Testis (tissue), 2 donors: ENCODE measurements around the gene GTF2F1.

Experiments used
- POLR2A ChIP-seq: fragments of 450-650 bp; IDR thresholded peaks from one replicate; pipeline ENCODE4 v1.6.1; 2017; ENCODE audit warnings: antibody characterized with exemption, mild to moderate bottlenecking, moderate library complexity
- TF ChIP-seq, protein P1 (sequence below), 3 experiments: fragments of 450-650 bp in 2 of 3; fragments of 200-600 bp in 1 of 3; sonication (generic) in 1 of 3; IDR thresholded peaks; one replicate each; pipeline ENCODE4 v1.5.1; 2016 to 2019; ENCODE audit warnings: antibody characterized with exemption in 3 of 3, mild to moderate bottlenecking in 2 of 3, moderate library complexity in 1 of 3

DNA sequence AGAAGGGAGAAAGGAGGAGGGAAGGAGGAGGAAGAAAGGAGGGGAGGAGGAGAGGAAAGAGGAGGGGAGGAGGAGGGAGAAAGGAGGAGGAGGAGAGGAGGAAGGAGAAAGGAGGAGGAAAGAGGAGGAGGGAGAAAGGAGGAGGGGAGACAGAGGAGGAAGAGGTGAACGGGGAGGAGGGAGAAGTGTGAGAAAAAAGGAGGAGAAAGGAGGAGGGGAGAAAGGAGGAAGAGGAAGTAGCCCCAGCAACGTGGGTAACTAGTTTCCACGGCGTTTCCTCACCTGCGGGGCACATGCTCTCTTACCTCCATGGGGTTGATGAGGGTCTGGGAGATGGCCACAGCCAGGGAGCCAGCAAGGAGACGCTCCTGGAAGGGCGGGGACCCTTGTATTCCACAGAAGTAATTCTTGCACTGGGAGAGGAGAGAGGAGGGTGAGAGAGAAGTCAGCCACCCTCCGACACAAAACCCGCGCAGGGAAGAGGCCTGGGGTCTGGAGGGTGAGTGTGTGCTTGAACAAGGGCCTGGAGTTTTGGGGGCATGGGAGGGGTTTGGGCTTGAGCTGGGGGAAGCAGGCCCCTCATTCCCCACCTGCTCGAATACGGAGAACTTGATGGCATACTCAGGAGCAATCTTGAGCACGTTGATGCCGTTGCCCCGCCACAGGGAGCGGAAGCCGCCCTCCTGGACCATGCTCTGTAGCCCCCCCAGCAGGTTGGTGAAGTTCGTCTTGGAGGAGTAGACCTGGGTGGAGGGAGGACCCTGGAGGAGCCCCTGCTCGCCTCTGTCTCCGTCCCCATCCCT is 36.7 kb upstream of the GTF2F1 start:
- TF ChIP-seq POLR2A: no peak
- TF ChIP-seq, protein P1, sequence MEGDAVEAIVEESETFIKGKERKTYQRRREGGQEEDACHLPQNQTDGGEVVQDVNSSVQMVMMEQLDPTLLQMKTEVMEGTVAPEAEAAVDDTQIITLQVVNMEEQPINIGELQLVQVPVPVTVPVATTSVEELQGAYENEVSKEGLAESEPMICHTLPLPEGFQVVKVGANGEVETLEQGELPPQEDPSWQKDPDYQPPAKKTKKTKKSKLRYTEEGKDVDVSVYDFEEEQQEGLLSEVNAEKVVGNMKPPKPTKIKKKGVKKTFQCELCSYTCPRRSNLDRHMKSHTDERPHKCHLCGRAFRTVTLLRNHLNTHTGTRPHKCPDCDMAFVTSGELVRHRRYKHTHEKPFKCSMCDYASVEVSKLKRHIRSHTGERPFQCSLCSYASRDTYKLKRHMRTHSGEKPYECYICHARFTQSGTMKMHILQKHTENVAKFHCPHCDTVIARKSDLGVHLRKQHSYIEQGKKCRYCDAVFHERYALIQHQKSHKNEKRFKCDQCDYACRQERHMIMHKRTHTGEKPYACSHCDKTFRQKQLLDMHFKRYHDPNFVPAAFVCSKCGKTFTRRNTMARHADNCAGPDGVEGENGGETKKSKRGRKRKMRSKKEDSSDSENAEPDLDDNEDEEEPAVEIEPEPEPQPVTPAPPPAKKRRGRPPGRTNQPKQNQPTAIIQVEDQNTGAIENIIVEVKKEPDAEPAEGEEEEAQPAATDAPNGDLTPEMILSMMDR (IDR thresholded peaks at IDR 0.05): no peak
